ENCODE measurements around the gene ADAMTS17.

DNA sequence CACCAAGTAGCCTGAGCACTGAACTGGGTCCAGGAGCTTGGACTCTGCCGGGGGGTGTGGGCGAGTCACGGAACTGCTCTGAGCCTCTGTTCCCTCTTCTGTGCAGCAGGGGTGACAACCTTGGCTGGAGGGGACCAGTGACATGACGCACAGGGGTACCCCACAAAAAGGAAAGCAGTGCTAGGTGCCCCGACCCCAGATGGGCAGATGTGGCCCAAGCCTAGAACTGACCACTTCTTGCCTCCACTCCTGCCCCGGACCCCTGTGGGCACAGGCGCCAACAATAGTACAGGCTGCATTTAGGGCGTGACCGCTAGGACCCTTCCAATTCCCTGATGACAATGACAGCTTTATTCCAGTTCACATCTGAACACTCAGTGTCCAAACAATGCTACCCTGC is 352.7 kb downstream of the ADAMTS17 start:
- no peak for TF ChIP-seq EZH2 (IDR thresholded peaks at IDR 0.05)
- no peak for TF ChIP-seq CBX3 (IDR thresholded peaks at IDR 0.05; ENCODE audit: low read depth)
- TF ChIP-seq, protein P1, sequence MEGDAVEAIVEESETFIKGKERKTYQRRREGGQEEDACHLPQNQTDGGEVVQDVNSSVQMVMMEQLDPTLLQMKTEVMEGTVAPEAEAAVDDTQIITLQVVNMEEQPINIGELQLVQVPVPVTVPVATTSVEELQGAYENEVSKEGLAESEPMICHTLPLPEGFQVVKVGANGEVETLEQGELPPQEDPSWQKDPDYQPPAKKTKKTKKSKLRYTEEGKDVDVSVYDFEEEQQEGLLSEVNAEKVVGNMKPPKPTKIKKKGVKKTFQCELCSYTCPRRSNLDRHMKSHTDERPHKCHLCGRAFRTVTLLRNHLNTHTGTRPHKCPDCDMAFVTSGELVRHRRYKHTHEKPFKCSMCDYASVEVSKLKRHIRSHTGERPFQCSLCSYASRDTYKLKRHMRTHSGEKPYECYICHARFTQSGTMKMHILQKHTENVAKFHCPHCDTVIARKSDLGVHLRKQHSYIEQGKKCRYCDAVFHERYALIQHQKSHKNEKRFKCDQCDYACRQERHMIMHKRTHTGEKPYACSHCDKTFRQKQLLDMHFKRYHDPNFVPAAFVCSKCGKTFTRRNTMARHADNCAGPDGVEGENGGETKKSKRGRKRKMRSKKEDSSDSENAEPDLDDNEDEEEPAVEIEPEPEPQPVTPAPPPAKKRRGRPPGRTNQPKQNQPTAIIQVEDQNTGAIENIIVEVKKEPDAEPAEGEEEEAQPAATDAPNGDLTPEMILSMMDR (IDR thresholded peaks at IDR 0.05 in 2 of 3, conservative IDR thresholded peaks at IDR 0.05 in 1 of 3; ENCODE audit: borderline replicate concordance in 1 of 3, insufficient read depth in 1 of 3, low read depth in 2 of 3, low read length in 2 of 3), result no peak
- no peak for TF ChIP-seq JUND (IDR thresholded peaks at IDR 0.05)
- no peak for TF ChIP-seq RAD21 (IDR thresholded peaks at IDR 0.05; ENCODE audit: low read depth)
- no peak for TF ChIP-seq ELF1 (IDR thresholded peaks at IDR 0.05; ENCODE audit: borderline replicate concordance, low read depth)
- TF ChIP-seq SIN3A (IDR thresholded peaks at IDR 0.05; ENCODE audit: low read depth), result no peak
- TF ChIP-seq CEBPB (IDR thresholded peaks at IDR 0.05; ENCODE audit: low read depth), result no peak
- TF ChIP-seq POLR2A (IDR thresholded peaks at IDR 0.05; ENCODE audit: borderline replicate concordance, extremely low read depth, insufficient read depth, insufficient read length), result no peak
- TF ChIP-seq, protein P2, sequence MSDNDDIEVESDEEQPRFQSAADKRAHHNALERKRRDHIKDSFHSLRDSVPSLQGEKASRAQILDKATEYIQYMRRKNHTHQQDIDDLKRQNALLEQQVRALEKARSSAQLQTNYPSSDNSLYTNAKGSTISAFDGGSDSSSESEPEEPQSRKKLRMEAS (IDR thresholded peaks at IDR 0.05), result no peak
- TF ChIP-seq, protein P3, sequence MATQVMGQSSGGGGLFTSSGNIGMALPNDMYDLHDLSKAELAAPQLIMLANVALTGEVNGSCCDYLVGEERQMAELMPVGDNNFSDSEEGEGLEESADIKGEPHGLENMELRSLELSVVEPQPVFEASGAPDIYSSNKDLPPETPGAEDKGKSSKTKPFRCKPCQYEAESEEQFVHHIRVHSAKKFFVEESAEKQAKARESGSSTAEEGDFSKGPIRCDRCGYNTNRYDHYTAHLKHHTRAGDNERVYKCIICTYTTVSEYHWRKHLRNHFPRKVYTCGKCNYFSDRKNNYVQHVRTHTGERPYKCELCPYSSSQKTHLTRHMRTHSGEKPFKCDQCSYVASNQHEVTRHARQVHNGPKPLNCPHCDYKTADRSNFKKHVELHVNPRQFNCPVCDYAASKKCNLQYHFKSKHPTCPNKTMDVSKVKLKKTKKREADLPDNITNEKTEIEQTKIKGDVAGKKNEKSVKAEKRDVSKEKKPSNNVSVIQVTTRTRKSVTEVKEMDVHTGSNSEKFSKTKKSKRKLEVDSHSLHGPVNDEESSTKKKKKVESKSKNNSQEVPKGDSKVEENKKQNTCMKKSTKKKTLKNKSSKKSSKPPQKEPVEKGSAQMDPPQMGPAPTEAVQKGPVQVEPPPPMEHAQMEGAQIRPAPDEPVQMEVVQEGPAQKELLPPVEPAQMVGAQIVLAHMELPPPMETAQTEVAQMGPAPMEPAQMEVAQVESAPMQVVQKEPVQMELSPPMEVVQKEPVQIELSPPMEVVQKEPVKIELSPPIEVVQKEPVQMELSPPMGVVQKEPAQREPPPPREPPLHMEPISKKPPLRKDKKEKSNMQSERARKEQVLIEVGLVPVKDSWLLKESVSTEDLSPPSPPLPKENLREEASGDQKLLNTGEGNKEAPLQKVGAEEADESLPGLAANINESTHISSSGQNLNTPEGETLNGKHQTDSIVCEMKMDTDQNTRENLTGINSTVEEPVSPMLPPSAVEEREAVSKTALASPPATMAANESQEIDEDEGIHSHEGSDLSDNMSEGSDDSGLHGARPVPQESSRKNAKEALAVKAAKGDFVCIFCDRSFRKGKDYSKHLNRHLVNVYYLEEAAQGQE (IDR thresholded peaks at IDR 0.05; ENCODE audit: low read depth), result no peak
- TF ChIP-seq POLR2AphosphoS5 (IDR thresholded peaks at IDR 0.05; ENCODE audit: low read depth, low read length), result no peak
- no peak for TF ChIP-seq SP1 (IDR thresholded peaks at IDR 0.05; ENCODE audit: low read depth)
- TF ChIP-seq, protein P4, sequence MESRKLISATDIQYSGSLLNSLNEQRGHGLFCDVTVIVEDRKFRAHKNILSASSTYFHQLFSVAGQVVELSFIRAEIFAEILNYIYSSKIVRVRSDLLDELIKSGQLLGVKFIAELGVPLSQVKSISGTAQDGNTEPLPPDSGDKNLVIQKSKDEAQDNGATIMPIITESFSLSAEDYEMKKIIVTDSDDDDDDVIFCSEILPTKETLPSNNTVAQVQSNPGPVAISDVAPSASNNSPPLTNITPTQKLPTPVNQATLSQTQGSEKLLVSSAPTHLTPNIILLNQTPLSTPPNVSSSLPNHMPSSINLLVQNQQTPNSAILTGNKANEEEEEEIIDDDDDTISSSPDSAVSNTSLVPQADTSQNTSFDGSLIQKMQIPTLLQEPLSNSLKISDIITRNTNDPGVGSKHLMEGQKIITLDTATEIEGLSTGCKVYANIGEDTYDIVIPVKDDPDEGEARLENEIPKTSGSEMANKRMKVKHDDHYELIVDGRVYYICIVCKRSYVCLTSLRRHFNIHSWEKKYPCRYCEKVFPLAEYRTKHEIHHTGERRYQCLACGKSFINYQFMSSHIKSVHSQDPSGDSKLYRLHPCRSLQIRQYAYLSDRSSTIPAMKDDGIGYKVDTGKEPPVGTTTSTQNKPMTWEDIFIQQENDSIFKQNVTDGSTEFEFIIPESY (IDR thresholded peaks at IDR 0.05; ENCODE audit: extremely low read depth, insufficient replicate concordance, low read length), result no peak

Measured in HCT116 (cell line).